H9 (cell line): ENCODE data around the gene TMEM107. TPM values are rescaled to one million over a fixed set of nuclear protein-coding genes. Genes with fewer than 3 reads are reported as not detected.

Experiments
- DNase-seq: peaks from one replicate; pipeline ENCODE4 v3.0.0-alpha.2; 2017
- H2AFZ ChIP-seq: one replicate; pipeline ENCODE4 v1.6.1; 2013; ENCODE audit warnings: mild to moderate bottlenecking, low read length, control low read depth, moderate library complexity
- H2AK5ac ChIP-seq: 2 replicates; pipeline ENCODE4 v1.6.1; 2013; ENCODE audit warnings: low read length, control low read depth, mixed read lengths; ENCODE audit not compliant: insufficient read length
- H2BK120ac ChIP-seq: one replicate; pipeline ENCODE4 v1.6.1; 2013; ENCODE audit warnings: low read depth, mild to moderate bottlenecking, low read length, control low read depth, inconsistent platforms; ENCODE audit not compliant: poor library complexity, severe bottlenecking
- H2BK12ac ChIP-seq: 2 replicates; pipeline ENCODE4 v1.6.1; 2013; ENCODE audit warnings: low read length, control low read depth, mixed read lengths, low read depth; ENCODE audit not compliant: insufficient read length
- H2BK15ac ChIP-seq: 2 replicates; pipeline ENCODE4 v1.6.1; 2013; ENCODE audit warnings: low read depth, low read length, control low read depth
- H2BK20ac ChIP-seq: one replicate; pipeline ENCODE4 v1.6.1; 2013; ENCODE audit warnings: low read depth, mild to moderate bottlenecking, low read length, control low read depth, inconsistent platforms; ENCODE audit not compliant: poor library complexity, severe bottlenecking
- H2BK5ac ChIP-seq: 2 replicates; pipeline ENCODE4 v1.6.1; 2013; ENCODE audit warnings: low read length, control low read depth, mixed read lengths; ENCODE audit not compliant: insufficient read length
- H3K14ac ChIP-seq: 2 replicates; pipeline ENCODE4 v1.6.1; 2013; ENCODE audit warnings: low read length, control low read depth; ENCODE audit not compliant: insufficient read depth
- H3K18ac ChIP-seq: 2 replicates; pipeline ENCODE4 v1.6.1; 2013; ENCODE audit warnings: low read depth, mild to moderate bottlenecking, mixed read lengths, low read length, control low read depth; ENCODE audit not compliant: insufficient read length
- H3K23ac ChIP-seq: 2 replicates; pipeline ENCODE4 v1.6.1; 2013; ENCODE audit warnings: low read length, control low read depth, mixed read lengths, low read depth; ENCODE audit not compliant: insufficient read length
- H3K23me2 ChIP-seq: 2 replicates; pipeline ENCODE4 v1.6.1; 2013; ENCODE audit warnings: low read depth, mild to moderate bottlenecking, mixed read lengths, low read length, control low read depth; ENCODE audit not compliant: insufficient read length, poor library complexity, severe bottlenecking
- H3K27ac ChIP-seq: 2 replicates; pipeline ENCODE4 v1.5.1; 2013; ENCODE audit warnings: low read length, control low read depth, mixed read lengths, low read depth; ENCODE audit not compliant: insufficient read length
- H3K27me3 ChIP-seq: 2 replicates; pipeline ENCODE4 v1.6.1; 2013; ENCODE audit warnings: low read length, control low read depth, inconsistent platforms; ENCODE audit not compliant: insufficient read depth
- H3K4ac ChIP-seq: 2 replicates; pipeline ENCODE4 v1.6.1; 2013; ENCODE audit warnings: low read depth, mild to moderate bottlenecking, control low read depth, inconsistent platforms, low read length, moderate library complexity
- H3K4me1 ChIP-seq: 2 replicates; pipeline ENCODE4 v1.6.1; 2013; ENCODE audit warnings: low read length, control low read depth, inconsistent platforms; ENCODE audit not compliant: insufficient read depth
- H3K4me2 ChIP-seq: 2 replicates; pipeline ENCODE4 v1.6.1; 2013; ENCODE audit warnings: low read length, control low read depth, mixed read lengths; ENCODE audit not compliant: insufficient read length, insufficient read depth
- H3K56ac ChIP-seq: 2 replicates; pipeline ENCODE4 v1.6.1; 2013; ENCODE audit warnings: low read depth, mild to moderate bottlenecking, mixed read lengths, low read length, control low read depth; ENCODE audit not compliant: insufficient read length
- H3K79me1 ChIP-seq: 2 replicates; pipeline ENCODE4 v1.6.1; 2013; ENCODE audit warnings: low read depth, mild to moderate bottlenecking, moderate library complexity, low read length, control low read depth, inconsistent platforms; ENCODE audit not compliant: insufficient read depth, poor library complexity, severe bottlenecking
- H3K79me2 ChIP-seq: 2 replicates; pipeline ENCODE4 v1.6.1; 2013; ENCODE audit warnings: low read length, control low read depth, inconsistent platforms; ENCODE audit not compliant: insufficient read depth
- H3K9ac ChIP-seq: 2 replicates; pipeline ENCODE4 v1.6.1; 2013; ENCODE audit warnings: low read length, control low read depth, mixed read lengths; ENCODE audit not compliant: insufficient read length; ENCODE audit errors: extremely low read depth
- H3K9me3 ChIP-seq: one replicate; pipeline ENCODE4 v1.6.1; 2013; ENCODE audit warnings: low read depth, low read length, inconsistent platforms; ENCODE audit not compliant: control insufficient read depth
- H3T11ph ChIP-seq: one replicate; pipeline ENCODE4 v1.6.1; 2013; ENCODE audit warnings: mild to moderate bottlenecking, low read length, control low read depth, inconsistent platforms
- H4K20me1 ChIP-seq: one replicate; pipeline ENCODE4 v1.6.1; 2013; ENCODE audit not compliant: control insufficient read depth, insufficient read length, insufficient read depth
- H4K5ac ChIP-seq: 2 replicates; pipeline ENCODE4 v1.6.1; 2013; ENCODE audit warnings: low read depth, mild to moderate bottlenecking, mixed read lengths, low read length, control low read depth; ENCODE audit not compliant: insufficient read length
- H4K8ac ChIP-seq: replicated peaks from 2 replicates; pipeline ENCODE4 v1.6.1; 2013; ENCODE audit warnings: low read length, control low read depth, mixed read lengths, low read depth; ENCODE audit not compliant: insufficient read length
- H4K91ac ChIP-seq: 2 replicates; pipeline ENCODE4 v1.6.1; 2013; ENCODE audit warnings: low read depth, mild to moderate bottlenecking, moderate library complexity, mixed read lengths, low read length, control low read depth; ENCODE audit not compliant: insufficient read length
- H3K27ac Mint-ChIP-seq, 3 experiments: 2 replicates in 2 of 3; 3 replicates in 1 of 3; pipeline ENCODE4 v1.8.0; 2020 to 2021; ENCODE audit warnings: mixed read lengths in 3 of 3, mild to moderate bottlenecking in 1 of 3, moderate library complexity in 1 of 3
- H3K27me3 Mint-ChIP-seq: 2 replicates; pipeline ENCODE4 v1.8.0; 2021; ENCODE audit warnings: low read depth, mild to moderate bottlenecking, moderate library complexity, mixed read lengths
- H3K36me3 Mint-ChIP-seq, 3 experiments: 2 replicates in 2 of 3; 3 replicates in 1 of 3; pipeline ENCODE4 v1.8.0; 2020 to 2021; ENCODE audit warnings: low read depth in 3 of 3, mixed read lengths in 3 of 3; ENCODE audit not compliant: insufficient read depth in 1 of 3
- H3K4me1 Mint-ChIP-seq, 2 experiments: 2 replicates each; pipeline ENCODE4 v1.8.0; 2020; ENCODE audit warnings: mixed read lengths in 2 of 2
- H3K4me3 Mint-ChIP-seq, 2 experiments: 2 replicates in 1 of 2; 3 replicates in 1 of 2; pipeline ENCODE4 v1.8.0; 2020 to 2021; ENCODE audit warnings: mild to moderate bottlenecking in 2 of 2, mixed read lengths in 2 of 2, moderate library complexity in 1 of 2
- H3K9me3 Mint-ChIP-seq, 2 experiments: 2 replicates in 1 of 2; 3 replicates in 1 of 2; pipeline ENCODE4 v1.8.0; 2020; ENCODE audit warnings: mild to moderate bottlenecking in 2 of 2, mixed read lengths in 2 of 2, moderate library complexity in 1 of 2
- WGBS: extraction: QIAGEN DNeasy Blood & Tissue Kit; methylation state at CpG from one replicate; pipeline ENCODE4 v1.1.7; 2013; ENCODE audit warnings: missing lambda C conversion rate, low lambda C conversion rate, mixed read lengths; ENCODE audit not compliant: insufficient read length; ENCODE audit errors: extremely low coverage; 5-methylcytosine and 5-hydroxymethylcytosine counted together
- total RNA-seq: library from RNA; stranded (reverse); gene quantifications from 2 replicates; pipeline ENCODE4 v1.2.1, GENCODE V29; 2021
- TF ChIP-seq, protein P1 (sequence below): fragments of 200-600 bp; sonication (generic); conservative IDR thresholded peaks from 3 replicates; pipeline ENCODE4 v1.8.0; 2021; ENCODE audit warnings: antibody characterized with exemption, mild to moderate bottlenecking

TMEM107 gene
- total RNA-seq, 1 experiment from 2014 or later = 12.7 TPM

DNA sequence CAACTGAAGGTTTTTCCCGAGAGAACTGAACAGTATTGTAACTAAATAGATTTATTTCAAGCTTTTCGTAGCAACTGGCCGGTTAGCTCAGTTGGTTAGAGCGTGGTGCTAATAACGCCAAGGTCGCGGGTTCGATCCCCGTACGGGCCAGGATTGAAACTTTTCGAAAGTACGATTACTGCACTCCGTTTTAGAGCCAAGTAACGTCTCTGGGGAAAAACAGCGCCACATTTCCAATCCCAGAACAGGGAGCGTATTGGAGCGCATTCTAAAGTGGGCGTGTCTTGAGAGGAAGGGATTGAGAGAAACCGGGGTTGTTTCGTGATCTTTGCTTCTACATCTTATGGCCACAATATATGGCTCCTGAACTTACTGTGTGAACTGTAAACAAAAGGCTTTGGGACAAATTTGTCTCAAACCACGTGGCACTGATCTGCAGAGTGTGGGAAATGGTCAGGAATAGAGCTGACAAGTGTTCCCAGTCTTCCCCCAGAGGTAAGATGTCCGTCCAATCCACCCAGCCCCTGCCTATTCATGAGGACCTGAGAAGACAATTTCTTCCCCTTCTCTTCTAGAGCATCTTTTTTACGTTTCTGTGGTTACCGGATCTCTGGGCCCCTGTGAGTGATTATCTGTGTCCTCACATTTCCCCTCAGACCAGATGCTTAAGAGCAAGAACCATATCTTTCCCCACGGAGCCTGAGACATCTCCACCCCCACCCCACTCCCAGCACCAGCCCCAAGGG is 11.5 kb upstream of the TMEM107 start:
- H2BK120ac ChIP-seq = no peak overlapping the region
- H2BK12ac ChIP-seq = no peak overlapping the region
- no peak overlapping the region for H3K4ac ChIP-seq
- H3K56ac ChIP-seq = no peak overlapping the region
- H4K20me1 ChIP-seq = peaks cover 3% of the 10 kb centered on the region
- peak overlapping the region; percentile 50 for H3K27ac ChIP-seq
- H3K9me3 Mint-ChIP-seq = no peaks in the 10 kb centered on the region
- TF ChIP-seq, protein P1, sequence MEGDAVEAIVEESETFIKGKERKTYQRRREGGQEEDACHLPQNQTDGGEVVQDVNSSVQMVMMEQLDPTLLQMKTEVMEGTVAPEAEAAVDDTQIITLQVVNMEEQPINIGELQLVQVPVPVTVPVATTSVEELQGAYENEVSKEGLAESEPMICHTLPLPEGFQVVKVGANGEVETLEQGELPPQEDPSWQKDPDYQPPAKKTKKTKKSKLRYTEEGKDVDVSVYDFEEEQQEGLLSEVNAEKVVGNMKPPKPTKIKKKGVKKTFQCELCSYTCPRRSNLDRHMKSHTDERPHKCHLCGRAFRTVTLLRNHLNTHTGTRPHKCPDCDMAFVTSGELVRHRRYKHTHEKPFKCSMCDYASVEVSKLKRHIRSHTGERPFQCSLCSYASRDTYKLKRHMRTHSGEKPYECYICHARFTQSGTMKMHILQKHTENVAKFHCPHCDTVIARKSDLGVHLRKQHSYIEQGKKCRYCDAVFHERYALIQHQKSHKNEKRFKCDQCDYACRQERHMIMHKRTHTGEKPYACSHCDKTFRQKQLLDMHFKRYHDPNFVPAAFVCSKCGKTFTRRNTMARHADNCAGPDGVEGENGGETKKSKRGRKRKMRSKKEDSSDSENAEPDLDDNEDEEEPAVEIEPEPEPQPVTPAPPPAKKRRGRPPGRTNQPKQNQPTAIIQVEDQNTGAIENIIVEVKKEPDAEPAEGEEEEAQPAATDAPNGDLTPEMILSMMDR = no peak
- peaks cover 19% of the 10 kb centered on the region for H3K23me2 ChIP-seq
- no peak overlapping the region for H2BK20ac ChIP-seq
- no peaks in the 10 kb centered on the region for H3K9me3 ChIP-seq
- peak overlapping the region; percentile 99 for H3K4me2 ChIP-seq
- H3K27me3 Mint-ChIP-seq = peaks cover 9% of the 10 kb centered on the region
- H3K79me1 ChIP-seq = no peaks in the 10 kb centered on the region
- no peak overlapping the region for H2BK15ac ChIP-seq
- H4K91ac ChIP-seq = no peak overlapping the region
- no peak overlapping the region for H2AK5ac ChIP-seq
- H3T11ph ChIP-seq = no peak overlapping the region
- no peak overlapping the region for H4K8ac ChIP-seq
- no peak overlapping the region for H3K18ac ChIP-seq
- peaks cover 2% of the 10 kb centered on the region; the same call in 1 of the 2 replicates for H3K27me3 ChIP-seq
- H3K14ac ChIP-seq = no peak overlapping the region
- H3K4me3 Mint-ChIP-seq = no peak overlapping the region
- H3K23ac ChIP-seq = no peak overlapping the region
- no peaks in the 10 kb centered on the region for H3K36me3 Mint-ChIP-seq
- H3K27ac Mint-ChIP-seq = 0 out of 7 replicates have a peak overlapping the region, but pooled peaks of 1 of the 3 experiments have one; percentile 56
- no peak overlapping the region for H2AFZ ChIP-seq
- no peak overlapping the region for H4K5ac ChIP-seq
- no peaks in the 10 kb centered on the region for H3K79me2 ChIP-seq
- DNase-seq = peak; percentile 98
- H3K4me1 ChIP-seq = peaks cover 9% of the 10 kb centered on the region; the same call in 1 of the 2 replicates
- peak overlapping the region; percentile 81 for H3K9ac ChIP-seq
- WGBS = no CpG with 5 or more reads among the region's 25 CpGs
- peaks cover 12 to 14% of the 10 kb centered on the region in 2 experiments for H3K4me1 Mint-ChIP-seq
- H2BK5ac ChIP-seq = no peak overlapping the region
